GM19035 (cell line): ENCODE data around the gene RBM5.
"Not testable (repeated sequence)": the region's sequence is repeated elsewhere in the genome, so short reads cannot be mapped to it uniquely, and the experiment has no call there.

Experiments used
- ATAC-seq: cut with Tn5 transposase; IDR thresholded peaks from one replicate; pipeline ENCODE4 v1.9.1; 2021; ENCODE audit not compliant: unreplicated experiment

The RBM5 gene

GRCh38 chr3:50088725-50089608 is at the start of gene RBM5:
TSS of gene RBM5 (plus strand) at chr3:50088919. CDS start at chr3:50090435, 1,516 bp downstream.
- ATAC-seq, result peak; percentile 99

DNA sequence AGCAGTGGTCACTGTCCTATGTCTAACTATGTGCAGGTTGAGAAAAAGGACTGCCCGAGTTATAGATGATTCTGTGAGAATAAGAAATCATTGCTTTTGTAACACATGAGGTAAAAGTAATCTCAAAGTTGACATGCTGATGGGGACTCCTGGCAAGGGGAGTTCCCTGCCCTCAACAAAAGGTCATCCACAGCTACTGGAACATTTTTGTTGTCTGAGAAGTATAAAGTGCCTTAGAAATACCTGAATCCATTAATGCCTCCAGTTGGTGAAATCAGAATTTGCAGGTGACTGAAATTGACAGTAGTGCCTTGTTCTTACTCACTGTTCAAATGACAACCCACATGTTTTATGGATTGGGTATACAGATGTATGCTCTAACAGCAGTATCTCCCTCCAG is 43.7 kb upstream of the RBM5 start:
- no peak for ATAC-seq

DNA sequence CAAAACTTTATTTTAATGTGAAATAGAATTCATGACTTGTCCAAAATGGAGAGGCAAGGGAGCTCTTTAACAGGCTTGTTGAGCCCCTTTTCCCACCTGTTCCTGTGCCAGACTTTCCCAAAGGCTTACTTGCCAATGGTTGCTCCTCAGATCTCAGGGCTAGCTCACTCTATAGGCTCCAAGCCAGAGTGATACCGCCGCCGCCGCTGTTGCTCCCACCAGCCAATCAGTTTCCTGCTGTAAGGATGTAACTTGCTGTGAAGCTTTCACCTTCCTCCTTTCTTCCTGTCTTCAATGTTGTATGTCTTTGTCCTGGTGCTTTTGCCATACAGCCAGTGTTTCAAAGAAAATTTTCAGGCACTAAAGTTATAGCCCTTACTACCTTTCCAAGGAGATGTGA is 41.3 kb upstream of the RBM5 start:
- ATAC-seq, result no peak

- ATAC-seq, result no peak
Measured at GRCh38 chr3:50050361-50050760, 38.4 kb upstream of the RBM5 start.

GRCh38 chr3:50057756-50058155 is 31.0 kb upstream of the RBM5 start:
- ATAC-seq, result no peak

GRCh38 chr3:50068134-50068533 is 20.6 kb upstream of the RBM5 start:
- no peak for ATAC-seq

GRCh38 chr3:50078091-50078490 is 10.6 kb upstream of the RBM5 start:
- ATAC-seq, result no peak

DNA sequence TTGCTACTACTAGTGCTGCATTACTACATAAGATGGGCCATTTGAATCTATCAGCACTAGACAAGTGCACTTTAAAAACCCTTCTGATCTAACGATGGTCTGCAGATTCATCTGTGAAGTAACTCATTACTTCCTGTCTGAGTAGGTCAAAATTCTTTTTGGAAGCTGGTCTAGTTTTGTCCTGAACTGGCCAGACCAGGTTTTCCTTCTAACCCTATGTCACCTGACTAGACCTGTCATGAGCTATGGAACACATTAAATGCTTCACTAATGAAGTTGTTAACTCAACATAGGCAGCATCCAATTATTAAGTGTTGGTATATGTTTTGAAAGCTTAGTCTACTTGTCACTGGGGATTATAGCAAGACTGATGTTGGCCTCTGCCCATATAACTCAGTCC is 10.1 kb upstream of the RBM5 start:
- ATAC-seq, result no peak

DNA sequence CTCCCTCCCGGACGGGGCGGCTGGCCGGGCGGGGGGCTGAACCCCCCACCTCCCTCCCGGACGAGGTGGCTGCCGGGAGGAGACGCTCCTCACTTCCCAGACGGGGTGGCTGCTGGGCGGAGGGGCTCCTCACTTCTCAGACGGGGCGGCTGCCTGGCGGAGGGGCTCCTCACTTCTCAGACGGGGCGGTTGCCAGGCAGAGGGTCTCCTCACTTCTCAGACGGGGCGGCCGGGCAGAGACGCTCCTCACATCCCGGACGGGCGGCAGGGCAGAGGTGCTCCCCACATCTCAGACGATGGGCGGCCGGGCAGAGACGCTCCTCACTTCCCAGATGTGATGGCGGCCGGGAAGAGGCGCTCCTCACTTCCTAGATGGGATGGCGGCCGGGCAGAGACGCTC is 3.8 kb upstream of the RBM5 start:
- ATAC-seq, result not testable (repeated sequence)

- no peak for ATAC-seq
Measured at GRCh38 chr3:50089609-50089945, 858 bp downstream of the RBM5 start.

DNA sequence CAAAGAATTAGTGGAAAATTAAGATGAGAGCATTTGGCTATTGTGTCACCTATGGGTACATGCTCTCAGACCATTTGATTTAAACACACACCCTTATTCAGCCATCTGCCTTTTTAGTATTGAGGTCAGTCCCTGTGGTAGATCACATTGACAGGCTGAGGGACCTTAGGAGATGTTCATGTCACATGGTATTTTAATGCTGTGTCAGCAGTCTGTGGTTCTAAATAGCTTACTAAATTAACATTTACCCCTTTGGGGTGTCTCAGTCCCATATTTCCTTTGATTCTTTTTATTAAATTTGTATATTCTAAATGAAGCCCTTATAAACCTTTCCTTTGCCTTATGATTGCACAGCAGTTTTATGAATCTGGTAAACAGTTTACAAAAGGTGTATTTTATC is 2.3 kb downstream of the RBM5 start:
- no peak for ATAC-seq

DNA sequence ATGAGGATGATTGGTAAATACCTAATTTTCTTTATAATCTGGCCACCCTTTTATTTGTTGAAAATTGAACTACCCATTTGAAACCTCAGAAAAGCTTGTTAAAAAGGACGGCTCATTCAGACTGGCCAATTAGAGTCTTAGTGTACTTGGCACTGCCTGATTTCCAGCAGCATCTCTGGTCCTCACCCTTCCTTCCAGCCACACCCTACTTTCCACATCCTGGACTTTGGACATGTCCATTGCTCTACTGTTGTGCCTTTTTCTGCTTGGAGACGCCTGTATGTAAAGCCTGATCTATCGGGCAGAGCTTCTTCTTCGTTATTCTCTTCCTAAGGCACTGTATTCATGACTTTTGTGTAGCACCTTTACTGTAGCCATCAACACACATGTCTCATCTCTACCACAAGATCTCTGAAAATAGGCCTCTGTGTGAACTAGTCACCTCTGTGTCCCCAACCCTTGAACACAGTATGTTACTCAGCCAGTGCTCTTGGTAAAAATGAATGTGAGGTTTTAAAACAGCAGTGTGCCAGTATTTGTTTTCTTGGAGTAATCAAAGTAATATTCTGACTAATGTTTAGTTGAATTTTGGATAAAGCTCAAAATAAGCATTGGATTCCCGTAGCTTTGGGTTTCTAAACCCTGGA is 6.8 kb downstream of the RBM5 start:
- no peak for ATAC-seq

- no peak for ATAC-seq
Measured at GRCh38 chr3:50100386-50100785, 11.7 kb downstream of the RBM5 start.

GRCh38 chr3:50100956-50101845 is 12.5 kb downstream of the RBM5 start:
- ATAC-seq, result no peak

- no peak for ATAC-seq
Measured at GRCh38 chr3:50102558-50102957, 13.8 kb downstream of the RBM5 start.

DNA sequence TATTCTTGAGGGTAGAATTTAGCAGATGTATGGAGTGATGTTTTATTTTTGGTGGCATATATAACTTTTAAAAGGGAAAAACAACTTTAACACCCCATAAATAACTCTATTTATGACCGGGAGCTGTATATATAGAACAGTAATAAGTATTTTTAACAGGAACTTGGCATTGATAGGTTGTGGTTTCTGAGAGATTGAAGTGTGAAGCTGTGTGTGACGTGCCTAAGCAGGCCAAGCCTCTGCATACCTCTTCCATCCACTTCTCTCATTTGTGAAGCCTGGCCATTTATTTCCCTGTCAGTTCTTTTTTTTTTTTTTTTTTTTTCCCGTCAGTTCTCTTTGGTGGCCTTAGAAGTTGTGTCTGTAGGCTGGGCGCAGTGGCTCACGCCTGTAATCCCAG is 23.0 kb downstream of the RBM5 start:
- ATAC-seq, result no peak

GRCh38 chr3:50112462-50112861 is 23.7 kb downstream of the RBM5 start:
- no peak for ATAC-seq

- no peak for ATAC-seq
Measured at GRCh38 chr3:50117120-50117519, 28.4 kb downstream of the RBM5 start.

GRCh38 chr3:50118237-50118636 is 29.5 kb downstream of the RBM5 start:
- no peak for ATAC-seq

DNA sequence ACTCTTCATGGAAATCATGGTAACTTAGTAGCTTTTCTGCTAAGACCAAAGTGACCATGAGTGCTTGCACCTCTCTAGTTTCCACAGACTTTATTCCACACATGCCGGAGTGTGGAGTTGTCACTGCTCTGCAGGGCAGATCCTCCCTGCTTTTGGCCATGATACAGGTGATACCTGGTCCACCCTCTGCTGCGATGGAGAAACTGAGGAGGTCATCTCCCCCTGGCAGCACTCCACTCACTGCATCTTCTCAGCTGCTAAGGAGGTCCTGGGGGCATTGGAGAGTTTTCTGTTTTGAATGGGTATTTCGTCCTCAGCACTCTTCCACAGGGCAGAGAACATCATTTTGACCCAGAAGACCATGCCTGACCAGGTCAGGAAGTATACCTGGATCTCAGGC is 31.1 kb downstream of the RBM5 start:
- no peak for ATAC-seq

GRCh38 chr3:50120364-50121071 is 31.8 kb downstream of the RBM5 start:
- no peak for ATAC-seq
